Colonic mucosa (tissue), 4 donors: Measurements from ENCODE around the gene DAO. TPM values are rescaled to one million over a fixed set of nuclear protein-coding genes. Genes with fewer than 3 reads are reported as not detected.

ENCODE experiments used
- DNase-seq: peaks from one replicate; pipeline ENCODE4 v3.0.0-alpha.2; 2020
- H3K27ac ChIP-seq: fragments of 200-600 bp; one replicate; pipeline ENCODE4 v1.8.0; 2021
- H3K27me3 ChIP-seq: fragments of 200-600 bp; one replicate; pipeline ENCODE4 v1.8.0; 2021
- H3K36me3 ChIP-seq: fragments of 200-600 bp; one replicate; pipeline ENCODE4 v1.8.0; 2021
- H3K4me1 ChIP-seq: fragments of 200-600 bp; one replicate; pipeline ENCODE4 v1.8.0; 2021; ENCODE audit warnings: mild to moderate bottlenecking
- H3K4me3 ChIP-seq: fragments of 200-600 bp; one replicate; pipeline ENCODE4 v1.8.0; 2021
- H3K9ac ChIP-seq, 2 donors: one replicate each; pipeline ENCODE4 v1.7.0; 2013; ENCODE audit warnings: control low read depth in 2 of 2, low read depth in 2 of 2, low read length in 2 of 2
- H3K9me3 ChIP-seq: fragments of 200-600 bp; one replicate; pipeline ENCODE4 v1.8.0; 2021
- CTCF ChIP-seq: fragments of 200-600 bp; IDR thresholded peaks from one replicate; pipeline ENCODE4 v1.8.0; 2022; ENCODE audit warnings: antibody characterized with exemption, mild to moderate bottlenecking
- intact Hi-C: fragments of 100-400 bp; cut with DNase I; formaldehyde crosslinking; loops from one replicate; pipeline ENCODE4 v1.14.1; 2022
- total RNA-seq, 2 donors: library from RNA; stranded (reverse); fragmentation: NEBNext Ultra II Directional in 1 of 2; extraction: Animal tissue kit (Norgen Biotek cat#: 25700) in 1 of 2; gene quantifications; one replicate each; pipeline ENCODE4 v1.2.1, GENCODE V29; 2021
- donor health status: healthy.
- donor health status: DM: no; HTN: no; CAD: no.
- donor health status: DM: no; HTN: no; CAD: no.

Gene DAO
- total RNA-seq, 2 donors from 2014 or later: 2.2 to 2.4 TPM

- peaks cover 6% of the 10 kb centered on the region for H3K4me1 ChIP-seq
- DNase-seq: no peak
- H3K4me3 ChIP-seq: no peak overlapping the region
Measured at GRCh38 chr12:108833757-108834472, 46.0 kb upstream of the DAO start.

GRCh38 chr12:108835860-108836634 is 43.8 kb upstream of the DAO start:
- Histone ChIP-seq H3K4me1 (peaks cover 11% of the 10 kb centered on the region), H3K27me3 (no peaks in the 10 kb centered on the region)
- intact Hi-C loops: no loop called here

More at GRCh38 chr12:108833757-108834472, 46.0 kb upstream of the DAO start:
- Histone ChIP-seq H3K27ac (peak overlapping the region; percentile 53), H3K27me3 (no peaks in the 10 kb centered on the region), H3K9me3 (no peaks in the 10 kb centered on the region), H3K36me3 (no peaks in the 10 kb centered on the region), H3K9ac (peak overlapping the region in 1 of 2 donors; percentile 22)
- intact Hi-C loops: no loop called here
- no peak for TF ChIP-seq CTCF

GRCh38 chr12:108837239-108837638 is 42.7 kb upstream of the DAO start:
- Histone ChIP-seq H3K36me3 (no peaks in the 10 kb centered on the region), H3K27ac (peak overlapping the region; percentile 54), H3K9me3 (no peaks in the 10 kb centered on the region), H3K27me3 (no peaks in the 10 kb centered on the region), H3K4me1 (peaks cover 11% of the 10 kb centered on the region), H3K4me3 (no peak overlapping the region), H3K9ac (no peak overlapping the region)
- intact Hi-C loops: no loop called here
- no peak for DNase-seq
- TF ChIP-seq CTCF: no peak

More at GRCh38 chr12:108835860-108836634, 43.8 kb upstream of the DAO start:
- no peak overlapping the region for H3K4me3 ChIP-seq
- no peak overlapping the region for H3K27ac ChIP-seq
- DNase-seq: no peak
- no peak overlapping the region for H3K9ac ChIP-seq
- no peak for TF ChIP-seq CTCF
- no peaks in the 10 kb centered on the region for H3K9me3 ChIP-seq
- no peaks in the 10 kb centered on the region for H3K36me3 ChIP-seq

GRCh38 chr12:108837680-108838079 is 42.2 kb upstream of the DAO start:
- Histone ChIP-seq H3K9me3 (no peaks in the 10 kb centered on the region), H3K4me3 (no peak overlapping the region), H3K27me3 (no peaks in the 10 kb centered on the region), H3K4me1 (peaks cover 11% of the 10 kb centered on the region), H3K36me3 (no peaks in the 10 kb centered on the region), H3K27ac (peak overlapping the region; percentile 54), H3K9ac (no peak overlapping the region)
- no peak for DNase-seq
- intact Hi-C loops: no loop called here
- TF ChIP-seq CTCF: no peak

GRCh38 chr12:108838194-108839017 is 41.5 kb upstream of the DAO start:
- Histone ChIP-seq H3K27me3 (no peaks in the 10 kb centered on the region), H3K27ac (peak overlapping the region; percentile 54), H3K9me3 (no peaks in the 10 kb centered on the region), H3K36me3 (no peaks in the 10 kb centered on the region), H3K9ac (peak overlapping the region in 1 of 2 donors; percentile 19), H3K4me3 (no peak overlapping the region), H3K4me1 (peaks cover 11% of the 10 kb centered on the region)
- intact Hi-C loops: no loop called here
- no peak for TF ChIP-seq CTCF
- peak; percentile 53 for DNase-seq
